ENCODE results near the gene PGK2. TPM values are rescaled to one million over a fixed set of nuclear protein-coding genes. Genes with fewer than 3 reads are reported as not detected.
"Not testable (repeated sequence)": the region's sequence is repeated elsewhere in the genome, so short reads cannot be mapped to it uniquely, and the experiment has no call there.

Gene PGK2
- total RNA-seq: not detected in 2 replicates

DNA sequence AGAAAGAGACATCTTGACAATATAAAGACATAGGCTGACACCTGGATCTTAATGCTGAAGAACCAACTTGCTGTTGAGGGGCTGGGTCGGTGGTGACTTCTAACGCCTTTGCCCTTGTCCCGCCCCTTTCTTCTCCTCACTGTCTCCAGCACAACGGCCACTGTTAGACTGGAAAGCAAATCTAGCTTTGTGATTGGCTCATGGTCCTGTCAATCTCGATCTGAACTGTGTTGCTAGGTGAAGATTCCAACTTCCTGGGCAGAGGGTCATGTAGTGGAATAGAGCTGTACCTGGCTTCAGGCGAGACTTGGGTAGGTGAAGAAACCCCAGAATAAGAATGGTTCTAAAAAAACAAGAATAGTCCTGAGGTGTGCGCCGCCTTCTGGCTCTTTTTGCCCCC, at the start of gene PGK2:
Gene PGK2 (minus strand): TSS at position 110 of the 400 bp plus-strand sequence. CDS start 98 bp downstream, at position 12.
- intact Hi-C loops (cut with micrococcal nuclease): no loop called here
- H3K4me3 Mint-ChIP-seq: no peak within 1 kb of the TSS
- H3K27me3 Mint-ChIP-seq: no peaks in the 10 kb centered on the region
- DNase-seq: no peak
- no peak within 1 kb of the TSS for H3K27ac Mint-ChIP-seq
- no peaks in the 10 kb centered on the region for H3K9me3 Mint-ChIP-seq
- no peaks in the 10 kb centered on the region for H3K4me1 Mint-ChIP-seq
- no peaks in the 10 kb centered on the region for H3K36me3 Mint-ChIP-seq (ENCODE audit: low read depth)

DNA sequence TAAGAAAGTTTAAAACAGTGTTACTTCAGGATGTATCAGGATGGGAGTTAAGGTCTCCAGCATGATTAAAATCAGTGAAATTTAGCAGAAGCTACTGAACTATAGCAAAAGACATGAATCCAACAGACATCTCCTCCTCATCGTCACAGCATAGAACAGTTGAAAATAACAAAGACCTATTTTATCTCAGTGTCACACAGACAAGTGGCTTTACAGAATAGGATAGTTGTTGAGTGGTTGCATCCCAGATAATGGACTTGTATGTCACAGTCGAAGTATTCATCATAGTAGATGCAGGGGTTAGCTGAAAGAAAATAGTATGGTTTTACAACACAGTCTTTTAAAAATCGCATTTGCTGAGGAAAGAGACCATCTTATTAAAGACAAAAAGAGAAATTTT, 48.1 kb upstream of the PGK2 start:
- intact Hi-C loops (cut with micrococcal nuclease): no loop called here
- Mint-ChIP-seq H3K9me3 (no peaks in the 10 kb centered on the region), H3K27ac (no peak overlapping the region)

GRCh38 chr6:49833386-49833785, 46.3 kb upstream of the PGK2 start:
- H3K36me3 Mint-ChIP-seq (ENCODE audit: low read depth): no peaks in the 10 kb centered on the region
- H3K9me3 Mint-ChIP-seq: no peaks in the 10 kb centered on the region
- H3K27ac Mint-ChIP-seq: no peak overlapping the region
- H3K4me3 Mint-ChIP-seq: no peak overlapping the region
- no peaks in the 10 kb centered on the region for H3K27me3 Mint-ChIP-seq
- DNase-seq: no peak
- no peaks in the 10 kb centered on the region for H3K4me1 Mint-ChIP-seq
- intact Hi-C loops (cut with micrococcal nuclease): no loop called here

More for the DNA sequence above, 48.1 kb upstream of the PGK2 start:
- DNase-seq: no peak
- H3K4me3 Mint-ChIP-seq: no peak overlapping the region
- H3K36me3 Mint-ChIP-seq (ENCODE audit: low read depth): no peaks in the 10 kb centered on the region
- H3K4me1 Mint-ChIP-seq: no peaks in the 10 kb centered on the region
- no peaks in the 10 kb centered on the region for H3K27me3 Mint-ChIP-seq

GRCh38 chr6:49826743-49827406, 39.8 kb upstream of the PGK2 start:
- intact Hi-C loops (cut with micrococcal nuclease): no loop called here
- Mint-ChIP-seq H3K9me3 (no peaks in the 10 kb centered on the region), H3K36me3 (ENCODE audit: low read depth) (no peaks in the 10 kb centered on the region), H3K4me3 (no peak overlapping the region), H3K27me3 (no peaks in the 10 kb centered on the region), H3K4me1 (no peaks in the 10 kb centered on the region), H3K27ac (no peak overlapping the region)
- no peak for DNase-seq

DNA sequence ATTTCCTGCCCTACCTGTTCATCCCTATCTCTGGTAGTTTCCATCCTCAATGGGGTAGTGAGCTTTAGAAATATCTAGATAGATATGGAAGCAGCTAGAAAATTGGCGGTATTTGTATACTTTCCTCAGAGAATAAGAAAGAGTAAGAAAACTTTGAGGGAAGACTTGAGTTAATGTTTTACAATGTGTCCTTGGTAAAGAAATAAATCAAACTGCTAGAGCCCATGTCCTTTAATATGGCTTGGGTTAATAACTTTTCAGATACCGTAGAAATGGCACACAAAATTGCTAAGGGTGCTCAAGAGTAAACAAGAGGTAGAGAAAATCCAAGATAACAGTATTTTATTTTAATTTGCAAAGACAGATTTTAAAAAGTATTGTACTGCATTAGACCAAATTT, 28.1 kb upstream of the PGK2 start:
- Mint-ChIP-seq H3K9me3 (no peaks in the 10 kb centered on the region), H3K36me3 (ENCODE audit: low read depth) (no peaks in the 10 kb centered on the region), H3K27me3 (no peaks in the 10 kb centered on the region), H3K27ac (no peak overlapping the region), H3K4me3 (no peak overlapping the region), H3K4me1 (no peaks in the 10 kb centered on the region)
- DNase-seq: no peak
- intact Hi-C loops (cut with micrococcal nuclease): no loop called here

- H3K36me3 Mint-ChIP-seq (ENCODE audit: low read depth): no peaks in the 10 kb centered on the region
Observed at GRCh38 chr6:49813248-49813647, 26.2 kb upstream of the PGK2 start.

GRCh38 chr6:49806145-49806544, 19.1 kb upstream of the PGK2 start:
- H3K4me3 Mint-ChIP-seq: no peak overlapping the region
- H3K36me3 Mint-ChIP-seq (ENCODE audit: low read depth): no peaks in the 10 kb centered on the region
- H3K4me1 Mint-ChIP-seq: no peaks in the 10 kb centered on the region
- DNase-seq: no peak
- no peaks in the 10 kb centered on the region for H3K27me3 Mint-ChIP-seq
- H3K9me3 Mint-ChIP-seq: no peaks in the 10 kb centered on the region
- intact Hi-C loops (cut with micrococcal nuclease): no loop called here
- no peak overlapping the region for H3K27ac Mint-ChIP-seq

More at GRCh38 chr6:49813248-49813647, 26.2 kb upstream of the PGK2 start:
- Mint-ChIP-seq H3K4me3 (no peak overlapping the region), H3K27ac (no peak overlapping the region), H3K27me3 (no peaks in the 10 kb centered on the region), H3K9me3 (no peaks in the 10 kb centered on the region), H3K4me1 (no peaks in the 10 kb centered on the region)
- intact Hi-C loops (cut with micrococcal nuclease): no loop called here
- DNase-seq: no peak

GRCh38 chr6:49805246-49805645, 18.2 kb upstream of the PGK2 start:
- Mint-ChIP-seq H3K36me3 (ENCODE audit: low read depth) (no peaks in the 10 kb centered on the region), H3K27ac (no peak overlapping the region), H3K4me1 (no peaks in the 10 kb centered on the region), H3K4me3 (no peak overlapping the region), H3K9me3 (no peaks in the 10 kb centered on the region), H3K27me3 (no peaks in the 10 kb centered on the region)
- intact Hi-C loops (cut with micrococcal nuclease): no loop called here
- no peak for DNase-seq

DNA sequence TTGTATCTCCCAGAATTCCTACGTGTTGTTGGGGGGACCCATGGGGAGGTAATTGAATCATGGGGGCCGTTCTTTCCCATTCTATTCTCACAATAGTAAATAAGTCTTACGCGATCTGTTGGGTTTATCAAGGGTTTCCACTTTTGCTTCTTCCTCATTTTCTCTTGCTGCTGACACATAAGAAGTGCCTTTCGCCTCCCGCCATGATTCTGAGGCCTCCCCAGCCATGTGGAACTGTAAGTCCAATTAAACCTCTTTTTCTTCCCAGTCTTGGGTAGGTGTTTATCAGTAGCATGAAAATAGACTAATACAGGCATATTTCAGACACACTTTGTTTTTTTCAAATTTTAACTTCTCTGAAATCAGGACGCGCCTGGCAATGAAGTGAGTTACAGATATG, 14.4 kb upstream of the PGK2 start:
- Mint-ChIP-seq H3K9me3 (no peaks in the 10 kb centered on the region), H3K4me1 (no peaks in the 10 kb centered on the region), H3K27ac (no peak overlapping the region), H3K27me3 (no peaks in the 10 kb centered on the region), H3K36me3 (ENCODE audit: low read depth) (no peaks in the 10 kb centered on the region), H3K4me3 (no peak overlapping the region)
- DNase-seq: no peak
- intact Hi-C loops (cut with micrococcal nuclease): no loop called here

- Mint-ChIP-seq H3K4me1 (no peaks in the 10 kb centered on the region), H3K36me3 (ENCODE audit: low read depth) (no peaks in the 10 kb centered on the region), H3K27ac (no peak overlapping the region), H3K9me3 (no peaks in the 10 kb centered on the region), H3K27me3 (no peaks in the 10 kb centered on the region), H3K4me3 (no peak overlapping the region)
- no peak for DNase-seq
- intact Hi-C loops (cut with micrococcal nuclease): no loop called here
Observed at GRCh38 chr6:49799090-49799489, 12.0 kb upstream of the PGK2 start.

DNA sequence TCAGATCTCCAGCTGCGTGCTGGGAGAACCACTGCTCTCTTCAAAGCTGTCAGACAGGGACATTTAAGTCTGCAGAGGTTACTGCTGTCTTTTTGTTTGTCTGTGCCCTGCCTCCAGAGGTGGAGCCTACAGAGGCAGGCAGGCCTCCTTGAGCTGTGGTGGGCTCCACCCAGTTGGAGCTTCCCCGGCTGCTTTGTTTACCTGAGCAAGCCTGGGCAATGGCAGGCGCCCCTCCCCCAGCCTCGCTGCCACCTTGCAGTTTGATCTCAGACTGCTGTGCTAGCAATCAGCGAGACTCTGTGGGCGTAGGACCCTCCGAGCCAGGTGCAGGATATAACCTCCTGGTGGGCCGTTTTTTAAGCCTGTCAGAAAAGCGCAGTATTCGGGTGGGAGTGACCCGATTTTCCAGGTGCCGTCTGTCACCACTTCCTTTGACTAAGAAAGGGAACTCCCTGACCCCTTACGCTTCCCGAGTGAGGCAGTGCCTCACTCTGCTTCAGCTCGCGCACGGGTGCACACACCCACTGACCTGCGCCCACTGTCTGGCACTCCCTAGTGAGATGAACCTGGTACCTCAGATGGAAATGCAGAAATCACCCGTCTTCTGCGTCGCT, 9.9 kb upstream of the PGK2 start:
- H3K27ac Mint-ChIP-seq, H3K4me1 Mint-ChIP-seq: not testable (repeated sequence)

GRCh38 chr6:49790341-49790740, 3.3 kb upstream of the PGK2 start:
- Mint-ChIP-seq H3K4me3 (no peak overlapping the region), H3K4me1 (no peaks in the 10 kb centered on the region), H3K27ac (no peak overlapping the region), H3K9me3 (no peaks in the 10 kb centered on the region), H3K36me3 (ENCODE audit: low read depth) (no peaks in the 10 kb centered on the region), H3K27me3 (no peaks in the 10 kb centered on the region)
- intact Hi-C loops (cut with micrococcal nuclease): no loop called here
- no peak for DNase-seq

More for the DNA sequence above, 9.9 kb upstream of the PGK2 start:
- H3K9me3 Mint-ChIP-seq; H3K36me3 Mint-ChIP-seq (ENCODE audit: low read depth); H3K4me3 Mint-ChIP-seq; H3K27me3 Mint-ChIP-seq; DNase-seq; intact Hi-C loops (cut with micrococcal nuclease): not testable (repeated sequence)

- Mint-ChIP-seq H3K27me3 (no peaks in the 10 kb centered on the region), H3K36me3 (ENCODE audit: low read depth) (no peaks in the 10 kb centered on the region), H3K9me3 (no peaks in the 10 kb centered on the region), H3K4me3 (no peak overlapping the region), H3K27ac (no peak overlapping the region), H3K4me1 (no peaks in the 10 kb centered on the region)
- intact Hi-C loops (cut with micrococcal nuclease): no loop called here
- DNase-seq: no peak
Observed at GRCh38 chr6:49784272-49784671, 2.8 kb downstream of the PGK2 start.

GRCh38 chr6:49782725-49783124, 4.4 kb downstream of the PGK2 start:
- Mint-ChIP-seq H3K4me3 (no peak overlapping the region), H3K27ac (no peak overlapping the region), H3K9me3 (no peaks in the 10 kb centered on the region), H3K36me3 (ENCODE audit: low read depth) (no peaks in the 10 kb centered on the region), H3K4me1 (no peaks in the 10 kb centered on the region), H3K27me3 (no peaks in the 10 kb centered on the region)
- intact Hi-C loops (cut with micrococcal nuclease): no loop called here
- no peak for DNase-seq

DNA sequence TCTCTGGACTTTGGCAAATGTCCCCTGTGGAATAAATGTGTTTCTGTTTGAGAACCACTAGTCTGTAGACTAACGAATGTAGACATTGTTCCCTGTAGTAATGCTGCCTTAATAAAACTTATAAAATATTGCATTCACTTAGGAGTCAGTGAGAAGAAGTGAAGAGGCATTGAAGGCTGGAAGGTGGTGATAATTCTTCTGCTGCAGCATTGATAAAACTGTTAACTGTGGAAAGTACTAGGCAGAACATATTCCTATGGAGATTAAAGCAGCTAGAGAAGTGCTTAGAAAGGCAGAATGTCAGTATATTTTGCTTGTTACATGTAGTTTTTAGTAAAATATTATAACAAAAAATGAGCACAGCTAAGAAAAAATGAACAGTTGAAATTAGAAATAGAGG, 4.8 kb downstream of the PGK2 start:
- no peak overlapping the region for H3K4me3 Mint-ChIP-seq

More for the DNA sequence above, 4.8 kb downstream of the PGK2 start:
- Mint-ChIP-seq H3K9me3 (no peaks in the 10 kb centered on the region), H3K27ac (no peak overlapping the region), H3K4me1 (no peaks in the 10 kb centered on the region), H3K36me3 (ENCODE audit: low read depth) (no peaks in the 10 kb centered on the region), H3K27me3 (no peaks in the 10 kb centered on the region)
- DNase-seq: no peak
- intact Hi-C loops (cut with micrococcal nuclease): no loop called here
